HG03097 (cell line): ENCODE results near the gene C6orf15.

Experiments
- ATAC-seq: cut with Tn5 transposase; IDR thresholded peaks from one replicate; pipeline ENCODE4 v1.9.1; 2021; ENCODE audit not compliant: unreplicated experiment, low FRiP score

Gene C6orf15

DNA sequence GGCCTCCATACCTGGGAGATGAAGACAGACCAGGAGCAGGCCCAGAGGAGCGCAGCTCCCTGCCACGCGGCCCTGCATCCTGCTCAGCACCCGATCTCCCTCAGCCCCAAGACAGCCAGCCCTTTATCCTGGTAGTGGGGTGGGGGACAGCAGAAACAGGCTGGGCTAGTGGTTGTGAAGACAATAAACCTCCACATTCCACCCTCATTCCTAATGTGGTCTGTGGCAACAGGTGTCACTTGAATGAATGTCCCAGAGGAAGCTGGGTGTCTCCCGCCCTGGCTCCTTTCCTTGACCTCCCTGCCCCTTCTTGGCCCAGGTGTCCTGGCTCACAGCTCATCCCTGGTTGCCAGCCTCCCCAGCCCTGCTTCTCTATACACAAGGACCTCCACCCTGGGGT, at the start of gene C6orf15:
TSS of gene C6orf15 (minus strand) at position 98 of the 400 bp plus-strand sequence. CDS start at position 78, 20 bp downstream.
- ATAC-seq = no peak

DNA sequence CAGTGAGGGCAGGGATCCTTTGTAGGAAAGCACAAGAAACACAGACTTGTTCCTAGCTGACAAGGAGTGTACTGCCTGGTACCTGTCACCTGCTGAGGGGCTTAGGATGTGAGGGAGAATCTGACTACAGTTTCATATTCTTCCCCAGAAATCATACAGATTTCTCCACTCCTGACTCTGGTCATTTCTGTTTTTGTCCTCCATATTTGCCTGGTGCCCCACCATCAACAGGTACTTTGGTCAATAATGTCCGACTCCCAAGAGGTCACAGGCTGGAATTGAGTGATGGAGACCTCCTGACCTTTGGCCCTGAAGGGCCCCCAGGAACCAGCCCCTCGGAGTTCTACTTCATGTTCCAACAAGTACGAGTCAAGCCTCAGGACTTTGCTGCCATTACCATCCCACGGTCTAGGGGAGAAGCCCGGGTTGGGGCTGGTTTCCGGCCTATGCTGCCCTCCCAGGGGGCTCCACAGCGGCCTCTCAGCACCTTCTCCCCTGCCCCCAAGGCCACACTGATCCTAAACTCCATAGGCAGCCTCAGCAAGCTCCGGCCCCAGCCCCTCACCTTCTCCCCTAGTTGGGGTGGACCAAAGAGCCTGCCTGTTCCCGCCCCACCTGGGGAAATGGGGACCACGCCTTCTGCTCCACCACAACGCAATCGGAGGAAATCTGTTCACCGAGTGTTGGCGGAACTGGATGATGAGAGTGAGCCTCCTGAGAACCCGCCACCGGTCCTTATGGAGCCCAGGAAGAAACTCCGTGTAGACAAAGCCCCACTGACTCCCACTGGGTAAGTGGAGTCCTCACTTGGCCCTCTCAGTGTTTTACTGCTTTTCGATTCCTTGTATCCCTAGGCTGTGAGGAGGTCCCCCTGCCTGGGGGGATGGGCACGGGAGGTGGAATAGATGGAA, 49.1 kb upstream of the C6orf15 start:
- ATAC-seq = no peak

DNA sequence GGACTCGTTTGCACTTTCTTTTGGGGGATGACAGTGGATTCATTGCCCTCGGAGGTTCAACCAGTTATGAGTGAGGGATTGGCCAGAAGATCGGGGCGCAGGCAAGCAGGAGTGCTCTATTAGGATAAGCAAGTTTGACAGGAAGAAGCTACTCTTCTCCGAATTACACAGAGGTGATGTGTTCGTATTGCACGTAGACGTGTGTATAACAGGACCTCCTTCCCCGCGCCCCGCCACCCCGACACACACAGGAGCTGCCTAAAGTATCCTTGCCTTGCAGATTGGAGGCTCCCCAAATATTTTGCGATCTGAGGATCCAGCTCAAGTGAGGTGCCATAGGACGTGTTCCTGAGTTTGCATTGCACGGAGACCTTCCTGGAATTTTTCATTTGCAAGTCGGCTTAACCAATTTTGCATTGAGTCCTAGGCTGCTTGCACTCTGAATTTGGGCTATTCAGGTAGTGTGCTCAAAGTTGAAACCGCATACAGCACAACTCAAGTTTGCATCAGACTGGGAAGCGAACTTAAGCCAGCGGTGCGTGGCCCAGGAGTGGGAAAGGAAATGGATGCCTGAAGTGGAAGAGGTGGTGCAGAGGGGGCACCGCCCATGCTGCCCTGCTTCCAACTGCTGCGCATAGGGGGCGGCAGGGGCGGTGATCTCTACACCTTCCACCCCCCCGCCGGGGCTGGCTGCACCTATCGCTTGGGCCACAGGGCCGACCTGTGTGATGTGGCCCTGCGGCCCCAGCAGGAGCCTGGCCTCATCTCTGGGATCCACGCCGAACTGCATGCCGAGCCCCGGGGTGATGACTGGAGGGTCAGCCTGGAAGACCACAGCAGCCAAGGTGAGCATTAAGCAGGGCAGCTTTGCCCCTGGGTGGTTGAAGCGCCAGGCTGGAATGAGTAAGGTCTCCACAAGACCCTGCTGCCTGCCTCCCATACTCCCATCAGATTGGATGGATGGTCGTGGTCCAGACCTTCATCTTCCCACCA, 46.8 kb upstream of the C6orf15 start:
- no peak for ATAC-seq

DNA sequence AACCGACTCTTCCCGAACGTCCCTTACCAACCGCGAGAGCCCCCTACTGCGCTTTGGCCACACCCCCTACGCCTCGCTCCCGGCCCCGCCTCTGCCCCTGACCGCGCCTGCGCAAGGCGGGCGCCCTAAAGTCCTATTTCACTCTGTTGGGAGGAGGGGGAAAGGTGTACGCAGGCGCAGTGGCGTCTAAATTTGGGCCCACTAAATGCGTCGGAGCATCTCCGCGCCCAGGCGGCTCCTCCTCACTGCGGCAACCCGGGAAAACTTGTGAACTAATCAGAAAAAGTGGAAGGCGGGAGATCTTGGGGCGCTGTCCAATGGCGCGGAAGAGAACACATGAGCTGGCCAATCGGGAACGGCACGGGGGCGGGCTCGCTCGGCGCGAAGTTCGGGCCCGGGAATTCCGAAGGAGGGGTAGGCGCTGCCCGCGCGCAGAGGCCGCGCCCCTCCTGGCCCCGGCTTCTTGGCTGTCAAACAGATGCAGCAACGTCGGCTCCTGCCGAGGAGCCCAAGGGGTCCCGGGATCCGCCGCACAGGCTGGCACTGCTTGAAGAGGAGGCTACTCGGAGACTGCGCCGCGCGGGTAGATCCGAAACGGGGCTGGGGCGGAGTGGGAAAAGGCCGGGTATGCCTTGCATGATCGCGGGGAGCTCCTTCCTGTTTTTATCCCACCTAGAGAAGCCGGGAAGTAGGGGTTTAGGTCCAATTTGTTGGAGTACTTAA, 45.9 kb upstream of the C6orf15 start, which contains the start of gene TCF19:
TSS of gene TCF19 (plus strand) at position 450 of the 723 bp plus-strand sequence. CDS start 881 bp downstream, outside the sequence.
- peak; percentile 81 for ATAC-seq

DNA sequence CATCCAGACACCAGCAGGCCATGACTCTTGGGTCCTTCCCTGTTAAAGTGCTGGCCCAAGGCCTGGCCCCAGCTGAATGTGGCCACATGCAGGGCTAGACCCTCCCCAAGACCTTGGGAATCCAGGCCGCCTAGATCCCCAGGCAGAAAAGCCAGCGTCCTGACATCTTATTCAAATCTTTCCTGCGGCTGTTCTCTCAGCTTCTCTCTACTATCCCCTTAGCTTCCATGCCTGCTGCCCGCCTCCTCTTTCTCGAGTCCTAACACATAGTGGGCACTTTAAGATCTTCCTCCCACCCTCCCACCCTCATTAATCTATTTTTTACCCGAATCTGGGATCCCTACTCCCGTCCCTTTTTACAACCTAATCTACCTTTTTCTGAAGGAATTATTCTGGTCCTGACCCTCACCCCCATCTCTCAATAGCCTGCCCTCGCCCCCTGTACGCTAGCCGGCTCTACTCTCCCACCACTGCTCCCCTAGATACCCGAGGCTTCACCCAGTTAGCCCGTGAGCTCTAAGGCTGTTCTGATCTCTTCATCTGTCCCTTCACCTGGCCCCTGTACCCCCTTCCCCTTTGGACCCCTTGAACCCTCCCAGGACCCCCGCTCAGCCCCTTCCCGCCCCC, 45.3 kb upstream of the C6orf15 start, which contains the start of gene CCHCR1:
TSS of gene CCHCR1 (minus strand) at position 290 of the 627 bp plus-strand sequence. CDS start at position 88, 202 bp downstream.
- ATAC-seq = no peak

DNA sequence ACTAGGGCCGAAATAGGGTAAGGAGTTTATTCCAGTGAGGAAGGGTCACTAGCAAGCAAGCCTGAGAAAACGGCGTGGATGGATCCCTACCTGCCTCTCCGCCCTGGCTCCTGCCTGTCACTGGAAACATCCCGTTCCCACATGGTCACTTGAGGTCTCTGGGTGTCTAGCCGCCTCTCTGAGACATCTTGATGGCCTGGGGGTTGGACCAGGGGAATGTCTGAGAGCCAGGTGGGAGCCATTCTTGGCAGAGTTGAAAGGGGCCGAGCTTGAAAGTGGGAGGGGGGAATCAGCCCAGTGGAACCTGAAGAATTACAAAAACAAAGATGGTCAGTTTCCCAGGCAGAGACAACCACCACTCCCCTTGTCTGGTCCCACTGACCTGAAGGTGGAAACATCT, 44.3 kb upstream of the C6orf15 start:
- ATAC-seq = no peak

DNA sequence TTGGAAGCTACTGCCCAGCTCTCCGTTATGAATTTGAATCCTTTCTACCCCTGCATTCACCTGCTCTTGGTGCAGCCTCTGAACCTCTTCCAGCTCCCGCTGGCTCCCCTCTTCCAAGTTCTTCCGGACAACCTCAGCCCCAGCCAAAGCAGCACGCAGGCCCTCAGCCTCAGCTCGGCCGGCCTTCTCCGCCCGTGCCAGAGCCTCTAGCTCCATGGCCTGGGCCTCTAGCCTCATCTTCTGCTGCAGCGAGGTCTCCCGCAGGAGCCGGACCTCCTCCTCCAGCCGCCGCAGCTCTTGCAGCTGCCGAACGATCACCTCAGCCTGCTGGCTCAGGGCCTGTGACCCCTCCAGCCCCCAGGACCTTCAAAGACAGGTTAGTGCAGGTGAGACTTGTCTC, 42.1 kb upstream of the C6orf15 start:
- no peak for ATAC-seq

DNA sequence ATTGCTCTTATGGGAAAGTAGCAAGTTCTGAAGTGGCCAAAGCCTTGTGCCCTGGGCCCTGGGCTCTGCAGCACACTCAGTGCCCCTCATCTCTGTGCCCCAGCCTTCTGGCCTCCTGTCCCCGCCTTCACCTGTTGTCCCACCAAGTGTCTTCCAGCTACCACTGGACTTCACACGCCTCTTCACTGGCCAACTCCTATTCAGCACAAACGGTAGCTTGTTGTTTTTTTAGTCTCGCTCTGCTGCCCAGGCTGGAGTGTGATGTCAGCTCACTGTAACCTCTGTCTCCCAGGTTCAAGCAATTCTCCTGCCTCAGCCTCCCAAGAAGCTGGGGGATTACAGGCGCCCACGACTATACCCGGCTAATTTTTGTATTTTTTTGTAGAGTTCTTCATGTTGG, 40.4 kb upstream of the C6orf15 start:
- ATAC-seq = no peak

DNA sequence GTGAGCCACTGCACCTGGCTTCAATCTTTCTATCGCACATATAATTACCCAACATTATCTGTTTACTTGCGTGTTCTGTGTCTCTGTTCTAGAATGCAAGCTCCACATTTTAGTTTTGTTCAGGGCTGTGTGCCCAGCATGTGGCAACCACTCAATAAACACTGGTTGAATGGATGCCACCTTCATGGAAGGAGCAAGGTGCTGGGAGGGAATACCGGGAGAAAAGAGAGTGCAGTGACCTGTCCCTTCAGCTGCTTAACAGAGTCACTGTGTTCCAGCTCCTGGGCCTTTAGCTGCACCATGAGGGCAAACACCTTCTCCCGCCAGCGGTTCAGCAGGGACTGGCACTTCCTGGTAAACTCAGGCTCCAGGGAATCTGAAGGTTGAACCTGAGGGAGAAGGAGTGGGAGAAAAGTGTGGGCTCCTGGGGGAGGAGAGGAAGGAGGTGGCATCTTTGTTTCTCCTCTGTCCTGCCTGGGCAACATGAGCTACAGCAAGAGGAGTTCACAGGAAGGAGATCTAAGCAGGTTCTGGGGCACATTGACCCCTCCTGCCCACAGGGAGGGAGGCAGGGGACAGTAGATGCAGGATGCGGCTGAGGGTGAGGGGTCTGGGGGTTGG, 37.6 kb upstream of the C6orf15 start:
- no peak for ATAC-seq

DNA sequence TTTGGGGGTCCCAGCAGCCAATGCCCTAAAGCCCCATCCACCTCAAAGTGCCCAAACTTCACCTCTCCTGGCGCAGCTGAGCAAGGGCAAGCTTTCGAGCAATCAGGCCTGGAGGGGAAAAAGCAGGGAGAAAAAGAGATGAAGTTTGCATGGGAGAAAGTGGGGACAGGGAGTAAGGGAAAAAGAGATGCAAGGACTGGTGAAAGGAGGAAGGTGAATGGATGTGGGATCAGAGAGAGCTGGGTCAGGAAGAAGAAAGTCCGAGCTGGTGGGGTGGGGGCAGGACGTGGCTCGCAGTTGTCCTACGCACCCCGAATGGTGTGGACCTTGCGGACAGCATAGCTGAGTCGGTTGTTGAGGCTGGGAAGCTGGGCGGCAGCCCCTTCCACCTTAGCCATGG, 33.0 kb upstream of the C6orf15 start:
- no peak for ATAC-seq

DNA sequence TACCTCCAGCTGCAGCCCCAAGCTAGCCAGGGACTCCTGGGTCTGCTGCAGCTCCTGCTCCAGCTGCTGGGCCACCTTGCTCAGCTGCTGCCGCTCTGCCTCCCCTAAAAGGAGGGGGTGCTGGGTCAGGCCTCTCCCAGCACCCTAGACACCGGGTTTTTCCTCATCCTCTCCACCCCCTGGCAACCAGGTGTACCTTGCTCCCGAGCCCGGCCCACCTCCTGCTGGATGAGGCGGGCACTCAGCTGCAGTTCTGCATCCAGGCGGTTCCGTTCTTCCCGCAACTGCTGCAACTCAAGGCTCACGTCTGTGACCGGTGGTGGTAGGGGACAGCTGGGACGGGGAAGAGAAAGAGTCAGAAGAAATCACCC, 32.6 kb upstream of the C6orf15 start:
- no peak for ATAC-seq

DNA sequence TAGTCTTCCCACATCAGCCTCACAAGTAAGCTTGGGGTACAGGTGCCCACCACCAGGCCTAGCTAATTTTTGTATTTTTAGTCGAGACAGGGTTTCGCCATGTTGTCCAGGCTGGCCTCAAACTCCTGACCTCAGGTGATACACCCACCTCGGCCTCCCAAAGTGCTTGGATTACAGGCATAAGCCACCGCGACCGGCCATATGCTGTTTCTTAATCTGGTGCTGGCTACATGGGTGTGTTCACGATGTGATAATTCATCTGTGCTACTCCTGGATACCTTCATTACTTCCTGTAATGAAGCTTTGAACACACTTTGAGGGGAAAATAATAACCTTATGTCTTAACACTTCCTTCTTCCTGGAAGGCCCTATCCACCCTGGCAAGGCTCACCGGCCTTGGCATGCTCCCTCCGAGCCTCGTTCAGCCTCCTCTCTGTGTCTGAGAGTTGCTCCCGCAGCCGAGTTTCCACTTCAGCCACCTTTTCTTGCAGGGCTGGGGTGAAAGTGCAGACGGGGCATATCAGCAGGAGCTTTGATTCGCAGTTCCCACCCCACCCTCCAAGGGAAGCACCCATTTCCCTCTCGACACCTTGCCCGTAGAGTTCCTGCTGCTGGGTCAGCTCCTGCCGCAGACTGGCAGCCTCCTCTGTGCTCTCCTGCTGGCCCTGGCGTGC, 32.1 kb upstream of the C6orf15 start:
- ATAC-seq = no peak

DNA sequence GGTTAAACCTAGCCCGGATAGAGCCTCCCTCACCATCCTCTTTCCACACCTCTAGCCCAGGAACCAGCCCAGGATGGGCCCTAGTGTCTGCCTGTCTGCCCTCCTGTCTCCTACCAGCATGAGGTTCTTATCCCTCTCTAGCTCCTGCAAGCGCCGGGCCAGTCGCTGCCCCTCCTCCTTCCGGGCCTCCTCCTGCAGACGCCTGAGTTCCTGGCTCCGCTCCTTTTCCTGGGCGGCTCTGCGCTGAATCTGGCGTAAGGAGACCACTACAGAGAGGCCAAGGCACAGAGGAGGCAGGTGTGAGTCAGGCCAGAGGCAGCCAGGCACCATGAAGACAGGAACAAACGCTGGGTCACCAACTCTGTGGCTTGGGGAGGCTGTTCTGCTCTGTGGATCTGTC, 30.8 kb upstream of the C6orf15 start:
- no peak for ATAC-seq

DNA sequence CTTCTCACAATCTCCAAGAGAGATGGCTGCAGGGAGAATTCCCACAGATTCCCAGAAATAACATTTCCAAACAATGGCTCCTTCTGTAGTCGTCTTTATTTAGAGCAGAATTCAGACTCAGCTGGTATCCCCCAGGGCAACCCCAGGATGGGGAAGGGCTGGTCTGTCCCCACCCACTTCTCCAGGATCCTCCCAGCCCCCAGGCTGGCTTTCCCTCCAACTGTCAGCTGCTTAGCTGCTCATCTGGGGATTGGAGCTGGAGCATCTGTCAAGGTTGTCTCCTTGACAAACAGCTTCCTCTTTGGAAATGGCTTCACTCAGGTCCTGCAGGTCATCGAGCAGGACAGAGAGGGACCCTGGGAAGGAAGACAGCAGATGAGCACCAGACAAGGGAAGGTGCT, 30.0 kb upstream of the C6orf15 start:
- ATAC-seq = no peak

DNA sequence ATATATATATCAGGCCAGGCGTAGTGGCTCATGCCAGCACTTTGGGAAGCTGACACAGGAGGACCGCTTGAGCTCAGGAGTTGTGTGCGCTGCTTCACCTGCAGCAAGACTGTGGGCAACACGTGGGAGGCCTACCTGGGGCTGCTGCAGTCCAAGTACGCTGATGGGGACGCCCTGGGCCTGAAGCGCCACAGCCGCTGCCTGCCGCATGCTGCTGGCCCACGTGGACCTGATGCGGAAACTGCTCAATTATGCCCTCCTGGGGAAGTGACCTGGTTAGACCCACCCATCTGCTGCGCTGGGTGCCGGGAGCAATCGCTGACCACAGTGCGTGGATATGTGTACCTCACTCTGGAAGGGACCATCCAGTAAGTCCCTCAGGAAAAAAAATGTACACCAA, 28.3 kb upstream of the C6orf15 start:
- no peak for ATAC-seq

DNA sequence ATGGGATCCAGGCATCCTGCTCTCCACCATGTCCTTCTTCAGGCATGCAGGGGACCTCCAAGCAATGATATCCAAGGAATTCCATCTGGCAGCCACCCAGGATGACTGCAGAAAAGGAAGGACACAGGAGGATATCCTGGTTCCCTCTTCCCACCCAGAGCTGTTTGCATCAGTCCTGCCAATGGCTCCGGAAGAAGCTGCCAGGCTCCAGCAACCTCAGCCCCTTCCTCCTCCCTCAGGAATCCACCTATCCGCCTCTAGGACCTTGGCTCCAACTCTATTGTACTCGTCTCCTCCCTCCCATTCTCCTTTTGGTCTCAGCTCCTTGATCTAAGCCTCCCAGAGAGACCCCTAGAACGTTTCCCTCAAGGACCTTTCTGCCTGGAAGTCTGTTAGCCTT, 27.2 kb upstream of the C6orf15 start:
- ATAC-seq = no peak

DNA sequence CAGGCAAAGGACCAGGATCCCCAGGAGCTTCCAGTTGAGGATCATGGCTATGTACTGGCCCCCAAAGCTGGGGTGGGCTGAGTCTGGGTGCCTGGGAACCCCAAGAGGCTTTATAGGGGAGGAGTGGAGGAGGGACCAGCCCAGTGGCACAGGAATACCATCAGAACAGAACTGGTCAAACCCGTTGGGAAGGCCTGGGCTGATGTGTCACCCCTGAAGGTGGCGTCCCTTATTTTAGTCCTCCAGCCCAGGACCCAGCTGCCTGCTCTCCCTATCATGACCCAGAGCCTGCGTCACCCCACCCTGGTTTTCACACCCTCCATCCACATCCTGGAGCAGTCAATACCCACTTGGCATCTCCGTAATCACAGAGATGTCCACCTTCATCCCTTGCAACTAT, 26.6 kb upstream of the C6orf15 start, which contains the start of gene PSORS1C2:
TSS of gene PSORS1C2 (minus strand) at position 85 of the 400 bp plus-strand sequence. CDS start at position 45, 40 bp downstream.
- no peak for ATAC-seq

DNA sequence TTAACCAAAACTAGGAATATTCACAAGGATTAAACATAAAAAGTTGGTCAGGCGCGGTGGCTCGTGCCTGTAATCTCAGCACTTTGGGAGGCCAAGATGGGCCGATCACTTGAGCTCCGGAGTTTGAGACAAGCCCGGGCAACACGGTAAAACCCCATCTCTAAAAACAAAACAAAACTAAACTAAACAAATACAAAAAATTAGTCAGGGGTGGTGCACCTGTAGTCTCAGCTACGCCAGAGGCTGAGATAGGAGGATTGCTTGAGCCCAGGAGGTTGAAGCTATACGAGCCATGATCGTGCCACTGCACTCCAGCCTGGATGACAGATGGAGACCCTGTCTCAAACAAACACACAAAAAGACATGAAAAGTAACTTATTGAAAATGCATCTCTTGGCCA, 23.3 kb upstream of the C6orf15 start:
- no peak for ATAC-seq

DNA sequence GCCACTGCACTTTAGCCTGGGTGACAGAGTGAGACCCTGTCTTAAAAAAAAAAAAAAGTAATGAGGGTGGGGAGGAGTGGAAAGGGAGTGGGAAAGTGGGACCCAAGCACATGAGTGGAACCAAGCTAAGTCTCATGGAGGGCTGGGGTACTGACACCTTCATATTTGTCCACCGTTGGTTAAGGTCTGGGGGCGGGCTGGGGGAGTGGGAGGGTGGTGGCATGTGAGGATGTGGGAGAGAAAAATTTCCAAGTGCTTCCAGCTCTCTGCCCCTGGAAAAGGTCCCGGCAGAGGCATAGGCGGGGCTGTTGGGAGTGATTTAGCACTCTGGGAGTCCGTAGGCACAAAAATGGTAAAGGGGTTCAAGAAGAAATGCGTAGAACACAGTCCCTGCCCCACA, 20.4 kb upstream of the C6orf15 start:
- ATAC-seq = no peak
